MM.1S (cell line): ENCODE results near the gene PLA2G6.
"Not testable (repeated sequence)": the region's sequence is repeated elsewhere in the genome, so short reads cannot be mapped to it uniquely, and the experiment has no call there.

ENCODE experiments used
- DNase-seq: peaks from one replicate; pipeline ENCODE4 v3.0.0-alpha.2; 2015
- H2AFZ ChIP-seq: fragments of 300-600 bp; sonication (generic); 2 replicates; pipeline ENCODE4 v1.6.0; 2016; ENCODE audit warnings: antibody characterized with exemption, low read length
- H3F3A ChIP-seq: fragments of 300-600 bp; sonication (generic); 2 replicates; pipeline ENCODE4 v1.6.1; 2016; ENCODE audit warnings: mild to moderate bottlenecking, antibody characterized with exemption, low read length, moderate library complexity, mixed read lengths; ENCODE audit not compliant: insufficient read depth
- H3K27ac ChIP-seq: fragments of 300-600 bp; sonication (generic); 2 replicates; pipeline ENCODE4 v1.5.1; 2016; ENCODE audit warnings: mild to moderate bottlenecking, low read length
- H3K27me3 ChIP-seq: fragments of 300-600 bp; sonication (generic); replicated peaks from 2 replicates; pipeline ENCODE4 v1.6.0; 2016; ENCODE audit warnings: low read length; ENCODE audit not compliant: insufficient read depth
- H3K36me3 ChIP-seq: fragments of 300-600 bp; sonication (generic); replicated peaks from 2 replicates; pipeline ENCODE4 v1.6.1; 2016; ENCODE audit warnings: mild to moderate bottlenecking, low read length, mixed read lengths; ENCODE audit not compliant: insufficient read depth
- H3K4me1 ChIP-seq: fragments of 300-600 bp; sonication (generic); 2 replicates; pipeline ENCODE4 v1.6.1; 2016; ENCODE audit warnings: low read length, mixed read lengths
- H3K4me2 ChIP-seq: fragments of 300-600 bp; sonication (generic); 2 replicates; pipeline ENCODE4 v1.6.0; 2016; ENCODE audit warnings: low read depth, low read length
- H3K4me3 ChIP-seq: fragments of 300-600 bp; sonication (generic); 2 replicates; pipeline ENCODE4 v1.5.1; 2016; ENCODE audit warnings: low read length, mixed read lengths
- H3K79me2 ChIP-seq: fragments of 300-600 bp; sonication (generic); 2 replicates; pipeline ENCODE4 v1.6.1; 2016; ENCODE audit warnings: mixed run types, low read length, mixed read lengths
- H3K9ac ChIP-seq: fragments of 300-600 bp; sonication (generic); 2 replicates; pipeline ENCODE4 v1.6.1; 2016; ENCODE audit warnings: low read length, mixed read lengths
- H3K9me2 ChIP-seq: fragments of 300-600 bp; sonication (generic); replicated peaks from 2 replicates; pipeline ENCODE4 v1.6.1; 2016; ENCODE audit warnings: mild to moderate bottlenecking, low read length, mixed read lengths; ENCODE audit not compliant: insufficient read depth
- H3K9me3 ChIP-seq: fragments of 300-600 bp; sonication (generic); replicated peaks from 2 replicates; pipeline ENCODE4 v1.6.1; 2016; ENCODE audit warnings: mild to moderate bottlenecking, low read length, mixed read lengths; ENCODE audit not compliant: insufficient read depth
- H4K20me1 ChIP-seq: fragments of 300-600 bp; sonication (generic); 2 replicates; pipeline ENCODE4 v1.6.1; 2016; ENCODE audit warnings: mild to moderate bottlenecking, low read length, moderate library complexity, mixed read lengths; ENCODE audit not compliant: insufficient read depth
- EZH2 ChIP-seq: fragments of 300-600 bp; sonication (generic); optimal IDR thresholded peaks from 2 replicates; pipeline ENCODE3; 2017; ENCODE audit warnings: low read depth, mild to moderate bottlenecking, antibody characterized with exemption, low read length, mixed read lengths
- EZH2phosphoT487 ChIP-seq: fragments of 300-600 bp; sonication (generic); IDR thresholded peaks from 2 replicates; pipeline ENCODE4 v1.6.1; 2018; ENCODE audit warnings: antibody characterized with exemption, low read length
- TF ChIP-seq, protein P1 (sequence below): fragments of 300-600 bp; sonication (generic); IDR thresholded peaks from 2 replicates; pipeline ENCODE4 v1.5.1; 2016; ENCODE audit warnings: antibody characterized with exemption, low read length, mixed read lengths

PLA2G6 gene

DNA sequence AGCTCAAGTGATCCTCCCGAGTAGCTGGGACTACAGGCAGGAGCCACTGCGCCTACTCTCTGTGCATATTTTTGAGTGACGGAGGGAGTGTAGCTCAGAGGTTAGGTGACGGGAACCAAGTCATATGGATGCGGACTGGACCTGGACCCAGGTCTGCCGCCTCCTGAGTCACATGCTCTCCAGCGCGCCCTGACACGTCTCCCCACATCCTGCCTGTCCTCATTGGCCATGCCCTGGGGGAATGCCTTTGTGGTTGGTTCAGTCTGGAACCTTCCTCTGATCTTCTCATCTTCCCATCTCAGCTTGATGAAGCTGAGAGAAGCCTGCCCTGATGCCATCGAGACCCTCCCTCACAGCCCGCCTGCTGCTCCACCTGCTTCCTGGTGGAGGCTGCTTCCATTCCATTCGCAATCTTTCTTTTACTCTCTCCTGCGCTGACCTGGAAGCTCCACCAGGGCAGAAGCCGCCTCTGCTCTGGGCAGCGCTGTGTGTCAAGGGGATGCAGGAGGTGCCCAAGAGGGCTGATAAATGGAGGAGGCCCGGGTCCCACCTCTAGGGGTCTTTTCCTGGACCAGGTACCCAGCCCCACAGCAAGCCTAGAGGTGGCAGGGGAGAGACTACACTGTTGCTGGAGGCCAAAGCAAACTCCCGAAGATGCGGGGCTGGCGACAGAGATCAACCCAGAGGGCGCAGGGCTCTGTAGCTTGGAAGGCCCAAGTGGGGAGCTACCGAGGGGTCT is 57.2 kb downstream of the PLA2G6 start:
- no peak overlapping the region for H3K27ac ChIP-seq

DNA sequence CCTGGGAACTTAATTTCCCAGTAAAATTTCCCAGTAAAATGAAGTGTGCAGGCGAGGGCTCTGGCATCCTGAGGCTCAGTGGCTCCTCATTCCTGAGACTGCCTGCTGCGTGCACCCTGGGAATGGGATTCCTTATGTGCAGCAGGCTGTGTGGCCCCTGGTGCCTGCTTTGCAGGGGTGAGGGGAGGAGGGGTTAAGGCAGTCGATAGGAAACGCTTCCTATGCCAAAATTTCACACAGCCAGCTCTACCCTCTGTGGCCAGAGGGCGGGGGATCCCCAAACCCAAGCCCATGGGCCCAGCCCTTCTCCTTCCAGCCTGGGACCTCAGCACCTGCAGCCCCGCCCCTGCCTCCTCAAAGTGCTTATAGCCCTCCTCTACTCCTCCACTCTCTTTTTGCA is 59.0 kb downstream of the PLA2G6 start:
- Histone ChIP-seq H3F3A (no peaks in the 10 kb centered on the region), H3K27ac (no peak overlapping the region), H2AFZ (no peak overlapping the region), H3K27me3 (no peaks in the 10 kb centered on the region), H3K4me1 (no peaks in the 10 kb centered on the region), H4K20me1 (no peaks in the 10 kb centered on the region), H3K4me2 (no peak overlapping the region), H3K4me3 (no peak overlapping the region), H3K9me2 (no peaks in the 10 kb centered on the region), H3K9me3 (no peaks in the 10 kb centered on the region), H3K9ac (no peak overlapping the region), H3K79me2 (no peaks in the 10 kb centered on the region), H3K36me3 (no peaks in the 10 kb centered on the region)
- DNase-seq, result no peak
- TF ChIP-seq, protein P1, sequence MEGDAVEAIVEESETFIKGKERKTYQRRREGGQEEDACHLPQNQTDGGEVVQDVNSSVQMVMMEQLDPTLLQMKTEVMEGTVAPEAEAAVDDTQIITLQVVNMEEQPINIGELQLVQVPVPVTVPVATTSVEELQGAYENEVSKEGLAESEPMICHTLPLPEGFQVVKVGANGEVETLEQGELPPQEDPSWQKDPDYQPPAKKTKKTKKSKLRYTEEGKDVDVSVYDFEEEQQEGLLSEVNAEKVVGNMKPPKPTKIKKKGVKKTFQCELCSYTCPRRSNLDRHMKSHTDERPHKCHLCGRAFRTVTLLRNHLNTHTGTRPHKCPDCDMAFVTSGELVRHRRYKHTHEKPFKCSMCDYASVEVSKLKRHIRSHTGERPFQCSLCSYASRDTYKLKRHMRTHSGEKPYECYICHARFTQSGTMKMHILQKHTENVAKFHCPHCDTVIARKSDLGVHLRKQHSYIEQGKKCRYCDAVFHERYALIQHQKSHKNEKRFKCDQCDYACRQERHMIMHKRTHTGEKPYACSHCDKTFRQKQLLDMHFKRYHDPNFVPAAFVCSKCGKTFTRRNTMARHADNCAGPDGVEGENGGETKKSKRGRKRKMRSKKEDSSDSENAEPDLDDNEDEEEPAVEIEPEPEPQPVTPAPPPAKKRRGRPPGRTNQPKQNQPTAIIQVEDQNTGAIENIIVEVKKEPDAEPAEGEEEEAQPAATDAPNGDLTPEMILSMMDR, result no peak
- TF ChIP-seq EZH2, result no peak

More for the DNA sequence above, 57.2 kb downstream of the PLA2G6 start:
- Histone ChIP-seq H3K4me2 (no peak overlapping the region), H3K36me3 (no peaks in the 10 kb centered on the region), H3F3A (no peaks in the 10 kb centered on the region), H2AFZ (no peak overlapping the region), H3K9me3 (no peaks in the 10 kb centered on the region), H3K27me3 (no peaks in the 10 kb centered on the region), H3K9me2 (no peaks in the 10 kb centered on the region), H3K9ac (no peak overlapping the region), H3K79me2 (no peaks in the 10 kb centered on the region), H3K4me3 (no peak overlapping the region), H4K20me1 (no peaks in the 10 kb centered on the region), H3K4me1 (no peaks in the 10 kb centered on the region)
- DNase-seq, result no peak
- TF ChIP-seq EZH2phosphoT487 (no peak), EZH2 (no peak)
- TF ChIP-seq, protein P1, result no peak

- H3K4me3 ChIP-seq, result no peak overlapping the region
- no peak for DNase-seq
- H3K79me2 ChIP-seq, result no peaks in the 10 kb centered on the region
- no peaks in the 10 kb centered on the region for H3K36me3 ChIP-seq
- no peak overlapping the region for H3K9ac ChIP-seq
- H3K4me1 ChIP-seq, result no peaks in the 10 kb centered on the region
- H2AFZ ChIP-seq, result no peak overlapping the region
- H3K4me2 ChIP-seq, result no peak overlapping the region
- H3K27me3 ChIP-seq, result no peaks in the 10 kb centered on the region
- TF ChIP-seq EZH2phosphoT487 (no peak), EZH2 (no peak)
- TF ChIP-seq, protein P1, result no peak
- no peaks in the 10 kb centered on the region for H3F3A ChIP-seq
- H3K27ac ChIP-seq, result no peak overlapping the region
- H3K9me2 ChIP-seq, result no peaks in the 10 kb centered on the region
- H4K20me1 ChIP-seq, result no peaks in the 10 kb centered on the region
- no peaks in the 10 kb centered on the region for H3K9me3 ChIP-seq
Measured at GRCh38 chr22:38120359-38121110, 61.1 kb downstream of the PLA2G6 start.

DNA sequence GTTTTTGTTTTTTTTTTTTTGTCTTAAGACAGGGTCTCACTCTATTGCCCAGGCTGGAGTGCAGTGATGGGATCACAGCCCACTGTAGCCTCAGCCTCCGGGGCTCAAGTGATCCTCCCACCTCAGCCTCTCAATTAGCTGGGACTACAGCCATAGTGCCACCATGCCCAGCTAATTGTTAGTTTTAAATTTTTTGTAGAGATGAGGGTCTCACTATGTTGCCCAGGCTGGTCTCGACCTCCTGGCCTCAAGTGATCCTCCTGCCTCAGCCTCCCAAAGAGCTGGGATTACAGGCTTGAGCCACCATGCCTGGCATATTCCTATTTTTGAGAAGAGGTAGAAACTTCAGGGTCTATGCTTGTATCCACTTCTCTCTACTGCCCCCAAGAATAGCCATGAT is 62.9 kb downstream of the PLA2G6 start:
- not testable (repeated sequence) for DNase-seq, H3K36me3 ChIP-seq, H3K9me3 ChIP-seq, H3K27me3 ChIP-seq, H2AFZ ChIP-seq, H4K20me1 ChIP-seq, H3K4me2 ChIP-seq, H3K4me3 ChIP-seq, H3K79me2 ChIP-seq, H3K9me2 ChIP-seq, H3F3A ChIP-seq, H3K4me1 ChIP-seq, H3K9ac ChIP-seq, H3K27ac ChIP-seq
